ENCODE data around the gene CFAP410. TPM values are rescaled to one million over a fixed set of nuclear protein-coding genes. Genes with fewer than 3 reads are reported as not detected.
"Not testable (repeated sequence)": the region's sequence is repeated elsewhere in the genome, so short reads cannot be mapped to it uniquely, and the experiment has no call there.

The CFAP410 gene
- polyA plus RNA-seq, 1 donor: 20.1 TPM

GRCh38 chr21:44283948-44284347 lies 55.2 kb downstream of the CFAP410 start:
- no peak for DNase-seq

- DNase-seq: not testable (repeated sequence)
Observed at GRCh38 chr21:44283211-44283785, 55.9 kb downstream of the CFAP410 start.

- DNase-seq: no peak
Observed at GRCh38 chr21:44282370-44282769, 56.8 kb downstream of the CFAP410 start.

- no peak for DNase-seq
Observed at GRCh38 chr21:44281801-44282200, 57.4 kb downstream of the CFAP410 start.

GRCh38 chr21:44279354-44280260 lies 59.6 kb downstream of the CFAP410 start:
- DNase-seq: no peak

Other genes with a start within 250 kb of the CFAP410 start
- gene PWP2, start 232.0 kb downstream of the CFAP410 start, polyA plus RNA-seq (ENCODE audit: insufficient read length): 5.0 TPM
- 27.6 TPM for gene GATD3, start 205.7 kb downstream of the CFAP410 start, polyA plus RNA-seq (ENCODE audit: insufficient read length)
- 10.6 TPM for gene ICOSLG, start 98.4 kb downstream of the CFAP410 start, polyA plus RNA-seq (ENCODE audit: insufficient read length)
- gene DNMT3L, start 77.5 kb downstream of the CFAP410 start, polyA plus RNA-seq (ENCODE audit: insufficient read length): not detected
- gene AIRE, start 53.5 kb downstream of the CFAP410 start, polyA plus RNA-seq (ENCODE audit: insufficient read length): 0.15 TPM
- 65.1 TPM for gene PFKL, start 39.3 kb downstream of the CFAP410 start, polyA plus RNA-seq (ENCODE audit: insufficient read length)
- 2.1 TPM for gene TRPM2, start 14.2 kb upstream of the CFAP410 start, polyA plus RNA-seq (ENCODE audit: insufficient read length)
- 2.4 TPM for gene LRRC3, start 116.1 kb upstream of the CFAP410 start, polyA plus RNA-seq (ENCODE audit: insufficient read length)
- gene KRTAP10-1, start 200.8 kb upstream of the CFAP410 start, polyA plus RNA-seq (ENCODE audit: insufficient read length): not detected
- not detected for gene KRTAP10-2, start 212.1 kb upstream of the CFAP410 start, polyA plus RNA-seq (ENCODE audit: insufficient read length)
- gene KRTAP10-3, start 219.4 kb upstream of the CFAP410 start, polyA plus RNA-seq (ENCODE audit: insufficient read length): not detected
- not detected for gene KRTAP10-4, start 234.3 kb upstream of the CFAP410 start, polyA plus RNA-seq (ENCODE audit: insufficient read length)
- gene KRTAP10-5, start 241.2 kb upstream of the CFAP410 start, polyA plus RNA-seq (ENCODE audit: insufficient read length): not detected

Measured in hindlimb muscle (tissue), 1 donor.